IPS-20b (cell line): Measurements from ENCODE around the gene ACAP3.

Experiments used
- H3K27ac ChIP-seq: one replicate; pipeline ENCODE4 v1.5.1; 2013; ENCODE audit warnings: low read length
- H3K27me3 ChIP-seq: 2 replicates; pipeline ENCODE4 v1.6.1; 2013; ENCODE audit warnings: mild to moderate bottlenecking, low read length, inconsistent platforms; ENCODE audit not compliant: insufficient read depth
- H3K36me3 ChIP-seq: 2 replicates; pipeline ENCODE4 v1.6.1; 2013; ENCODE audit warnings: low read depth, mild to moderate bottlenecking, inconsistent platforms, low read length, moderate library complexity; ENCODE audit not compliant: insufficient read depth
- H3K4me1 ChIP-seq: 2 replicates; pipeline ENCODE4 v1.6.1; 2013; ENCODE audit warnings: mild to moderate bottlenecking, control low read depth, inconsistent platforms, low read length, moderate library complexity; ENCODE audit not compliant: insufficient read depth
- H3K4me3 ChIP-seq: 2 replicates; pipeline ENCODE4 v1.5.1; 2013; ENCODE audit warnings: mild to moderate bottlenecking, low read length, inconsistent platforms
- H3K9ac ChIP-seq: 2 replicates; pipeline ENCODE4 v1.6.1; 2013; ENCODE audit warnings: low read depth, mild to moderate bottlenecking, inconsistent platforms, low read length, moderate library complexity
- H3K9me3 ChIP-seq: 2 replicates; pipeline ENCODE4 v1.6.1; 2013; ENCODE audit warnings: mild to moderate bottlenecking, low read depth, low read length, inconsistent platforms; ENCODE audit not compliant: insufficient read depth

The ACAP3 gene

DNA sequence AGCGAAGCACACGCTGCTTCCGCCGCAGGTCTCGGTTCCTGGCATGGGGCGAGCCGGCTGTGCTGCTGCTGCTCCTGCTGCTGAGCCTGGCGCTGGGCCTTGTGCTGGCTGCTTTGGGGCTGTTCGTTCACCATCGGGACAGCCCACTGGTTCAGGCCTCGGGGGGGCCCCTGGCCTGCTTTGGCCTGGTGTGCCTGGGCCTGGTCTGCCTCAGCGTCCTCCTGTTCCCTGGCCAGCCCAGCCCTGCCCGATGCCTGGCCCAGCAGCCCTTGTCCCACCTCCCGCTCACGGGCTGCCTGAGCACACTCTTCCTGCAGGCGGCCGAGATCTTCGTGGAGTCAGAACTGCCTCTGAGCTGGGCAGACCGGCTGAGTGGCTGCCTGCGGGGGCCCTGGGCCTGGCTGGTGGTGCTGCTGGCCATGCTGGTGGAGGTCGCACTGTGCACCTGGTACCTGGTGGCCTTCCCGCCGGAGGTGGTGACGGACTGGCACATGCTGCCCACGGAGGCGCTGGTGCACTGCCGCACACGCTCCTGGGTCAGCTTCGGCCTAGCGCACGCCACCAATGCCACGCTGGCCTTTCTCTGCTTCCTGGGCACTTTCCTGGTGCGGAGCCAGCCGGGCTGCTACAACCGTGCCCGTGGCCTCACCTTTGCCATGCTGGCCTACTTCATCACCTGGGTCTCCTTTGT lies 26.0 kb upstream of the ACAP3 start:
- no peaks in the 10 kb centered on the region for H3K9me3 ChIP-seq
- no peak overlapping the region for H3K4me3 ChIP-seq
- no peaks in the 10 kb centered on the region for H3K4me1 ChIP-seq
- H3K27ac ChIP-seq = no peak overlapping the region
- H3K27me3 ChIP-seq = no peaks in the 10 kb centered on the region
- H3K36me3 ChIP-seq = 0 out of 2 replicates have a peak, but pooled peaks cover 5% of the 10 kb centered on the region
- no peak overlapping the region for H3K9ac ChIP-seq

DNA sequence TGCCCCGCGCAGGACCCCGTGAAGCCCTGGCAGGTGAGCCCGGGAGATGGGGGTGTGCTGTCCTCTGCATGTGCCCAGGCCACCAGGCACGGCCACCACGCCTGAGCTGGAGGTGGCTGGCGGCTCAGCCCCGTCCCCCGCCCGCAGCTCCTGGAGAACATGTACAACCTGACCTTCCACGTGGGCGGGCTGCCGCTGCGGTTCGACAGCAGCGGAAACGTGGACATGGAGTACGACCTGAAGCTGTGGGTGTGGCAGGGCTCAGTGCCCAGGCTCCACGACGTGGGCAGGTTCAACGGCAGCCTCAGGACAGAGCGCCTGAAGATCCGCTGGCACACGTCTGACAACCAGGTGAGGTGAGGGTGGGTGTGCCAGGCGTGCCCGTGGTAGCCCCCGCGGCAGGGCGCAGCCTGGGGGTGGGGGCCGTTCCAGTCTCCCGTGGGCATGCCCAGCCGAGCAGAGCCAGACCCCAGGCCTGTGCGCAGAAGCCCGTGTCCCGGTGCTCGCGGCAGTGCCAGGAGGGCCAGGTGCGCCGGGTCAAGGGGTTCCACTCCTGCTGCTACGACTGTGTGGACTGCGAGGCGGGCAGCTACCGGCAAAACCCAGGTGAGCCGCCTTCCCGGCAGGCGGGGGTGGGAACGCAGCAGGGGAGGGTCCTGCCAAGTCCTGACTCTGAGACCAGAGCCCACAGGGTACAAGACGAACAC lies 25.2 kb upstream of the ACAP3 start:
- Histone ChIP-seq H3K27ac (no peak overlapping the region), H3K36me3 (0 out of 2 replicates have a peak, but pooled peaks cover 5% of the 10 kb centered on the region), H3K27me3 (no peaks in the 10 kb centered on the region), H3K4me1 (no peaks in the 10 kb centered on the region), H3K4me3 (no peak overlapping the region), H3K9me3 (no peaks in the 10 kb centered on the region), H3K9ac (no peak overlapping the region)

DNA sequence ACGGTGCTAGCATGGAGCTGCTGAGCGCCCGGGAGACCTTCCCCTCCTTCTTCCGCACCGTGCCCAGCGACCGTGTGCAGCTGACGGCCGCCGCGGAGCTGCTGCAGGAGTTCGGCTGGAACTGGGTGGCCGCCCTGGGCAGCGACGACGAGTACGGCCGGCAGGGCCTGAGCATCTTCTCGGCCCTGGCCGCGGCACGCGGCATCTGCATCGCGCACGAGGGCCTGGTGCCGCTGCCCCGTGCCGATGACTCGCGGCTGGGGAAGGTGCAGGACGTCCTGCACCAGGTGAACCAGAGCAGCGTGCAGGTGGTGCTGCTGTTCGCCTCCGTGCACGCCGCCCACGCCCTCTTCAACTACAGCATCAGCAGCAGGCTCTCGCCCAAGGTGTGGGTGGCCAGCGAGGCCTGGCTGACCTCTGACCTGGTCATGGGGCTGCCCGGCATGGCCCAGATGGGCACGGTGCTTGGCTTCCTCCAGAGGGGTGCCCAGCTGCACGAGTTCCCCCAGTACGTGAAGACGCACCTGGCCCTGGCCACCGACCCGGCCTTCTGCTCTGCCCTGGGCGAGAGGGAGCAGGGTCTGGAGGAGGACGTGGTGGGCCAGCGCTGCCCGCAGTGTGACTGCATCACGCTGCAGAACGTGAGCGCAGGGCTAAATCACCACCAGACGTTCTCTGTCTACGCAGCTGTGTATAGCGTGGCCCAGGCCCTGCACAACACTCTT lies 24.5 kb upstream of the ACAP3 start:
- H3K36me3 ChIP-seq = 0 out of 2 replicates have a peak, but pooled peaks cover 1% of the 10 kb centered on the region
- no peaks in the 10 kb centered on the region for H3K27me3 ChIP-seq
- H3K9me3 ChIP-seq = no peaks in the 10 kb centered on the region
- H3K9ac ChIP-seq = no peak overlapping the region
- no peaks in the 10 kb centered on the region for H3K4me1 ChIP-seq
- no peak overlapping the region for H3K4me3 ChIP-seq
- no peak overlapping the region for H3K27ac ChIP-seq

DNA sequence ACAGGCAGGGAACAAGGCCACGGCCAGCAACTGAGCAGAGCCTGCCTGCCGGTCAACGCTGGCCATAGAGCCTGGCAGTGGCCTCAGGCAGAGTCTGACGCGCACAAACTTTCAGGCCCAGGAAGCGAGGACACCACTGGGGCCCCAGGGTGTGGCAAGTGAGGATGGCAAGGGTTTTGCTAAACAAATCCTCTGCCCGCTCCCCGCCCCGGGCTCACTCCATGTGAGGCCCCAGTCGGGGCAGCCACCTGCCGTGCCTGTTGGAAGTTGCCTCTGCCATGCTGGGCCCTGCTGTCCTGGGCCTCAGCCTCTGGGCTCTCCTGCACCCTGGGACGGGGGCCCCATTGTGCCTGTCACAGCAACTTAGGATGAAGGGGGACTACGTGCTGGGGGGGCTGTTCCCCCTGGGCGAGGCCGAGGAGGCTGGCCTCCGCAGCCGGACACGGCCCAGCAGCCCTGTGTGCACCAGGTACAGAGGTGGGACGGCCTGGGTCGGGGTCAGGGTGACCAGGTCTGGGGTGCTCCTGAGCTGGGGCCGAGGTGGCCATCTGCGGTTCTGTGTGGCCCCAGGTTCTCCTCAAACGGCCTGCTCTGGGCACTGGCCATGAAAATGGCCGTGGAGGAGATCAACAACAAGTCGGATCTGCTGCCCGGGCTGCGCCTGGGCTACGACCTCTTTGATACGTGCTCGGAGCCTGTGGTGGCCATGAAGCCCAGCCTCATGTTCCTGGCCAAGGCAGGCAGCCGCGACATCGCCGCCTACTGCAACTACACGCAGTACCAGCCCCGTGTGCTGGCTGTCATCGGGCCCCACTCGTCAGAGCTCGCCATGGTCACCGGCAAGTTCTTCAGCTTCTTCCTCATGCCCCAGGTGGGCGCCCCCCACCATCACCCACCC lies 23.6 kb upstream of the ACAP3 start, which contains the start of gene TAS1R3:
Gene TAS1R3 (plus strand): TSS at position 213 of the 898 bp plus-strand sequence. CDS start 66 bp downstream, at position 279.
- no peak within 1 kb of the TSS for H3K27ac ChIP-seq

DNA sequence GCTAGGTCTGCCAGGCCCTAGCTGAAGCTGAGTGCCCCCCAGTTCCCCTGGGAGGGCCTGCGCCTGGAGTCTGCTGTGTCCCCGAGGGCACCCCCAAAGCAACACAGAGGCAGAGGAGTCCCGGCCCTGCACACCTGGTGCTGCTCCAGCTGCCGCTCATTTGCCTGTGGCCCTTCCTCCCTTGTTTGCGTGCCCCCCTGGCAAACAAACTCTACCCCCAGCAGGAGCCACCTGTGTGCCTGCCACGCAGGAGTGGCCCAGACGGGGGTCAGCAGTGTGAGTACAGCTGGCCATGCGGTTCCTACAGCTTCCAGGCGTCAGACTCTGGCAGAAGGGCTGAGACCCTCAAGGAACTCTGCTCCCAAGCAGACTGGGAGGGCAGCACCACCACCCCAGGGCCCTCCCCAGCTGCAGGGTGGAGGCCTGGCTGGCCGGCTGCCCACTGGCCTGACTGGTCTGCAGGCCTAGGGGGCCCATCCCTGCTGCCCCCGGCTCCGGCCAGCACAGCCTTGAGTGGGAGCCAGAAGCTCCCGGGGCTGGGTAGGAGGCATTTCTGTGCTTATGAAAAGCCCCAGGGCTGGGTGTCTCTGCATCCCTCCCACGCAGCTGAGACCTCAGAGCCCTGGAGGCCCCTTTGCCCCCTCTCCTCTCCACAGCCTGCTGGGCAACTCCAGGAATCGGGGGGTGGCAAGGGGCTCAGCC lies 22.8 kb upstream of the ACAP3 start:
- H3K27me3 ChIP-seq = no peaks in the 10 kb centered on the region
- H3K9me3 ChIP-seq = no peaks in the 10 kb centered on the region
- H3K27ac ChIP-seq = no peak overlapping the region
- H3K4me3 ChIP-seq = no peak overlapping the region
- H3K4me1 ChIP-seq = no peaks in the 10 kb centered on the region
- H3K9ac ChIP-seq = no peak overlapping the region
- no peaks in the 10 kb centered on the region for H3K36me3 ChIP-seq

More for the DNA sequence above, 23.6 kb upstream of the ACAP3 start, which contains the start of gene TAS1R3:
- no peaks in the 10 kb centered on the region for H3K4me1 ChIP-seq
- H3K9ac ChIP-seq = no peak within 1 kb of the TSS
- no peaks in the 10 kb centered on the region for H3K27me3 ChIP-seq
- H3K36me3 ChIP-seq = no peaks in the 10 kb centered on the region
- H3K9me3 ChIP-seq = no peaks in the 10 kb centered on the region
- no peak within 1 kb of the TSS for H3K4me3 ChIP-seq

DNA sequence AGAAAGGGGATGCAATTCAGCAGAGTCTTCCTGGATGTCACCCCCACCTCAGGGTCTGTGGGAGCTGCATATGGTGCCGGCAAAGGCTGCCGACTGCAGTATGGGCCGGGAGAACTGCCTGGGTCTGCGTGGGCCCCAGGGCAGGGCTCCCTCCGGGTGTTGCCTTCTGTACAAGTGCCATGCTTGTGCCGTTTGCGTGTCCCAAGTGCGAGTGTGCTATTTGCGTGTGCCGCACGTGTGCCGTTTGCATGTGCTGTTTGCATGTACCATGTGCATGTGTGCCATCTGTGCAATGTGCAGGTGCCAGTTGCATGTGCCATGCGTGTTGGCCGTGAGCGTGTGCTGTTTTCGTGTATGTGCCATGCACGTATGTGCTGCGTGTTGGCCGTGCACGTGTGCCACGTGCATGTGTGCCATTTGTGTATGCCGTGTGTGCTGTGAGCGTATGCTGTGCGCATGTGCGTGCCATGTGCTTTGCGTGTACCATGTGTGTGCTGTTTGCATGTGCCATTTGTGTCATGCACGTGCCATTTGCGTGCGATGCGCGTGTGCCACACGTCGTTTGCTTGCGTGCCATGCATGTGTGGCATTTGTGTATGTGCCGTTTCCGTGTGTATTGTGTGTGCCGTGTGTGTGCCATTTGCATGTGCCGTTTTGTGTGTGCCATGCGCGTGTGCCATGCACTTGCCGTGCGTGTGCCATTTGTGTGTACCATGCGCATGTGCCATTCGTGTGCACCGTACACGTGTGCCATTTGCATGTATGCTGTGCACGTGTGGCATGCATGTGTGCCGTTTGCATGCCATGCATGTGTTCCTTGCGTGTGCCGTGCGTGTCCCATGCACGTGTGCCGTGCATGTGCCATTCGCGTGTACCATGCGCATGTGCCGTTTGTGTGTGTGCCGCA lies 21.8 kb upstream of the ACAP3 start:
- Histone ChIP-seq H3K27me3 (no peaks in the 10 kb centered on the region), H3K4me3 (no peak overlapping the region), H3K36me3 (no peaks in the 10 kb centered on the region), H3K4me1 (no peaks in the 10 kb centered on the region), H3K9ac (no peak overlapping the region), H3K9me3 (no peaks in the 10 kb centered on the region), H3K27ac (no peak overlapping the region)

DNA sequence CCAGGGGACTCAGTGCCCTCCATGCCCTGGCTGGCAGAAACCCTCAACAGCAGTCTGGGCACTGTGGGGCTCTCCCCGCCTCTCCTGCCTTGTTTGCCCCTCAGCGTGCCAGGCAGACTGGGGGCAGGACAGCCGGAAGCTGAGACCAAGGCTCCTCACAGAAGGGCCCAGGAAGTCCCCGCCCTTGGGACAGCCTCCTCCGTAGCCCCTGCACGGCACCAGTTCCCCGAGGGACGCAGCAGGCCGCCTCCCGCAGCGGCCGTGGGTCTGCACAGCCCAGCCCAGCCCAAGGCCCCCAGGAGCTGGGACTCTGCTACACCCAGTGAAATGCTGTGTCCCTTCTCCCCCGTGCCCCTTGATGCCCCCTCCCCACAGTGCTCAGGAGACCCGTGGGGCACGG lies 20.5 kb upstream of the ACAP3 start:
- Histone ChIP-seq H3K27ac (no peak overlapping the region), H3K4me1 (no peaks in the 10 kb centered on the region; the same call in 1 of the 2 replicates), H3K27me3 (no peaks in the 10 kb centered on the region), H3K9ac (no peak overlapping the region), H3K9me3 (no peaks in the 10 kb centered on the region), H3K36me3 (no peaks in the 10 kb centered on the region), H3K4me3 (no peak overlapping the region)

DNA sequence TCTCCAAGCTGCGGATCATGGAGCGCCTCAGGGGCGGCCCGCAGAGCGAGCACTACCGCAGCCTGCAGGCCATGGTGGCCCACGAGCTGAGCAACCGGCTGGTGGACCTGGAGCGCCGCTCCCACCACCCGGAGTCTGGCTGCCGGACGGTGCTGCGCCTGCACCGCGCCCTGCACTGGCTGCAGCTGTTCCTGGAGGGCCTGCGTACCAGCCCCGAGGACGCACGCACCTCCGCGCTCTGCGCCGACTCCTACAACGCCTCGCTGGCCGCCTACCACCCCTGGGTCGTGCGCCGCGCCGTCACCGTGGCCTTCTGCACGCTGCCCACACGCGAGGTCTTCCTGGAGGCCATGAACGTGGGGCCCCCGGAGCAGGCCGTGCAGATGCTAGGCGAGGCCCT lies 19.6 kb upstream of the ACAP3 start:
- Histone ChIP-seq H3K4me1 (no peaks in the 10 kb centered on the region; the same call in 1 of the 2 replicates), H3K27ac (no peak overlapping the region), H3K9me3 (no peaks in the 10 kb centered on the region)

DNA sequence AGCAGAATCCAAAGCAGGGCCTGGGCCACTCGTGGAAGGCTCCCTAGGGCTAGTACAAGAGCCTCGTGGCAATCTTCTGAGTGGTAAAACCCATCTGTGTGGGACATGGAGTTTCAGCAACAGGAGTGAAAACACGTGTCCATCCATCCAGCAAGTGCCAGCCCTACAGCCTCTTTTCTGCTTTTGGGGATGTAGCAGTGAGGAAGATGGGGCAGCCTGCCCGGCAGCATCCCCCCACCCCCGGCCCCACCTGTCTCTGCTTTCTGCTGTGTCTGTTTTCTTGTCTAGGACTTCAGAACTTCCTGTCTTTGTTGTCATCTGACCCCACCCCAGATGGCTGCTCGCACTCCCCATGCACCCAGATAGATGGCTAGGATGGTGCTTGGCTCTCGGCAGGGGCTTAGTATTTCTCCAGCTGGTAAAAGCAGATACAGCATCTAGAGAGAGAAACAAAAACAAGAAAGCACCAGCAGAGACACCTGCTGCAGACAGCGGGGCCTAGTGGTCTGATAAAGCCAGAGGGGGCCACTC lies 18.4 kb upstream of the ACAP3 start:
- H3K27ac ChIP-seq = no peak overlapping the region
- H3K27me3 ChIP-seq = no peaks in the 10 kb centered on the region
- H3K4me3 ChIP-seq = no peak overlapping the region
- no peak overlapping the region for H3K9ac ChIP-seq
- H3K9me3 ChIP-seq = no peaks in the 10 kb centered on the region
- H3K36me3 ChIP-seq = no peaks in the 10 kb centered on the region
- H3K4me1 ChIP-seq = no peaks in the 10 kb centered on the region; the same call in 1 of the 2 replicates

More for the DNA sequence above, 19.6 kb upstream of the ACAP3 start:
- H3K4me3 ChIP-seq = no peak overlapping the region
- H3K27me3 ChIP-seq = no peaks in the 10 kb centered on the region
- H3K36me3 ChIP-seq = no peaks in the 10 kb centered on the region
- H3K9ac ChIP-seq = no peak overlapping the region
